ENCODE data around the gene JAKMIP2.

GRCh38 chr5:147639321-147639720 is 143.2 kb downstream of the JAKMIP2 start:
- TF ChIP-seq CTCF (IDR thresholded peaks at IDR 0.05; ENCODE audit: poor library complexity) (no peak), EZH2phosphoT487 (IDR thresholded peaks at IDR 0.05; ENCODE audit: low read depth, severe bottlenecking, unreplicated experiment) (no peak), EZH2 (IDR thresholded peaks at IDR 0.05; ENCODE audit: borderline replicate concordance) (no peak)

All from hepatocyte (in vitro differentiated cells).